GM12878 (cell line): Measurements from ENCODE around the gene CCDC61. TPM values are rescaled to one million over a fixed set of nuclear protein-coding genes. Genes with fewer than 3 reads are reported as not detected.

Experiments used
- ATAC-seq: fragments of 200-7000 bp; cut with Tn5 transposase; 3 replicates; pipeline ENCODE4 v1.9.1; 2020; ENCODE audit warnings: mild to moderate bottlenecking, moderate library complexity
- BruUV-seq: library from RNA; stranded (reverse); fragments of 400-500 nt; replicated peaks from 2 replicates; lab custom pipeline; 2021; lab: Mats Ljungman, UMichigan
- CTCF ChIA-PET: fragments of 300-600 bp; sonication (Branson Sonifier 250); formaldehyde crosslinking; extraction: SDS; loops from one replicate; lab custom pipeline; 2021; ENCODE audit warnings: inconsistent platforms; lab: Yijun Ruan, JAX
- POLR2A ChIA-PET: fragments of 350-600 bp; formaldehyde crosslinking; extraction: SDS; loops from one replicate; lab custom pipeline; 2021; ENCODE audit warnings: inconsistent platforms; lab: Charles Lee
- RAD21 ChIA-PET: fragments of 300-600 bp; sonication (Branson Sonifier 250); formaldehyde crosslinking; loops from one replicate; lab custom pipeline; 2023; ENCODE audit warnings: antibody characterized with exemption; ENCODE audit not compliant: unreplicated experiment; lab: Charles Lee
- SMC1A ChIA-PET: fragments of 300-600 bp; sonication (Branson Sonifier 250); formaldehyde crosslinking; loops from one replicate; lab custom pipeline; 2023; ENCODE audit not compliant: unreplicated experiment, uncharacterized antibody; lab: Charles Lee
- DNase-seq: peaks from one replicate; pipeline ENCODE4 v3.0.0-alpha.2; 2011; ENCODE audit warnings: low read depth, low spot score
- FAIRE-seq: peaks from 3 replicates; lab custom pipeline; 2011; peaks lifted over from hg19 to GRCh38; lab: Jason Lieb, UNC
- H2AFZ ChIP-seq: 2 replicates; pipeline ENCODE4 v1.6.0; 2011; ENCODE audit warnings: low read depth, low read length, control low read depth; ENCODE audit not compliant: control insufficient read depth
- H3K27ac ChIP-seq: 2 replicates; pipeline ENCODE4 v1.5.1; 2011; ENCODE audit warnings: control low read depth; ENCODE audit not compliant: control insufficient read depth, insufficient read depth
- H3K27me3 ChIP-seq, 2 experiments: replicated peaks in 1 of 2; 2 replicates each; pipeline versions ENCODE4 v1.6.0 to v1.6.1; 2011; ENCODE audit warnings: low read length in 1 of 2; ENCODE audit not compliant: control insufficient read depth in 2 of 2, insufficient read depth in 2 of 2
- H3K36me3 ChIP-seq, 2 experiments: 2 replicates each; pipeline ENCODE4 v1.5.1; 2011; ENCODE audit warnings: low read length in 1 of 2; ENCODE audit not compliant: control insufficient read depth in 2 of 2, insufficient read depth in 2 of 2
- H3K4me1 ChIP-seq: 2 replicates; pipeline ENCODE4 v1.6.1; 2011; ENCODE audit warnings: mild to moderate bottlenecking, low read length, moderate library complexity, mixed read lengths; ENCODE audit not compliant: control insufficient read depth, insufficient read depth
- H3K4me2 ChIP-seq: 2 replicates; pipeline ENCODE4 v1.6.0; 2011; ENCODE audit warnings: control low read depth; ENCODE audit not compliant: control insufficient read depth, insufficient read depth
- H3K4me3 ChIP-seq: fragments of 200-600 bp; sonication (generic); 2 replicates; pipeline ENCODE4 v1.5.1; 2016
- H3K79me2 ChIP-seq: 2 replicates; pipeline ENCODE4 v1.6.0; 2011; ENCODE audit warnings: low read length; ENCODE audit not compliant: control insufficient read depth, insufficient read depth
- H3K9ac ChIP-seq: 2 replicates; pipeline ENCODE4 v1.8.0; 2011; ENCODE audit warnings: low read length, control low read depth, mixed read lengths; ENCODE audit not compliant: control insufficient read depth, insufficient read depth
- H3K9me3 ChIP-seq: replicated peaks from 3 replicates; pipeline ENCODE4 v1.5.1; 2011; ENCODE audit warnings: mild to moderate bottlenecking, low read length; ENCODE audit not compliant: control insufficient read depth, insufficient read depth
- H4K20me1 ChIP-seq: 2 replicates; pipeline ENCODE4 v1.6.0; 2011; ENCODE audit not compliant: control insufficient read depth, insufficient read depth
- BMI1 ChIP-seq: fragments of 450-650 bp; IDR thresholded peaks from 2 replicates; pipeline ENCODE4 v1.6.1; 2016; ENCODE audit warnings: mild to moderate bottlenecking, moderate library complexity, borderline replicate concordance
- CBX5 ChIP-seq: sonication (generic); IDR thresholded peaks from 2 replicates; pipeline ENCODE4 v1.6.1; 2016; ENCODE audit warnings: low read depth, moderate library complexity, mild to moderate bottlenecking, inconsistent platforms
- FOXK2 ChIP-seq: fragments of 450-650 bp; IDR thresholded peaks from 2 replicates; pipeline ENCODE4 v1.6.1; 2017; ENCODE audit warnings: mild to moderate bottlenecking, moderate library complexity
- IRF4 ChIP-seq: IDR thresholded peaks from 2 replicates; pipeline ENCODE4 v1.6.1; 2011; ENCODE audit warnings: low read depth, low read length
- JUND ChIP-seq: IDR thresholded peaks from 2 replicates; pipeline ENCODE4 v1.6.1; 2012; ENCODE audit warnings: low read depth, mild to moderate bottlenecking, low read length, improper control_type of control experiment, moderate library complexity
- MEF2B ChIP-seq: fragments of 450-650 bp; IDR thresholded peaks from 2 replicates; pipeline ENCODE4 v1.6.1; 2018; ENCODE audit warnings: mild to moderate bottlenecking, moderate library complexity; ENCODE audit not compliant: partially characterized antibody, poor library complexity, severe bottlenecking
- NFXL1 ChIP-seq: fragments of 450-650 bp; IDR thresholded peaks from 2 replicates; pipeline ENCODE4 v1.6.1; 2017; ENCODE audit warnings: antibody characterized with exemption, mild to moderate bottlenecking, borderline replicate concordance
- NR2C2 ChIP-seq: IDR thresholded peaks from 2 replicates; pipeline ENCODE4 v1.6.1; 2011; ENCODE audit warnings: borderline replicate concordance, low read depth; ENCODE audit not compliant: control insufficient read depth, insufficient read length
- POLR2AphosphoS5 ChIP-seq: IDR thresholded peaks from 2 replicates; pipeline ENCODE4 v1.6.1; 2011; ENCODE audit warnings: mild to moderate bottlenecking, low read length, inconsistent platforms
- RCOR1 ChIP-seq: conservative IDR thresholded peaks from 2 replicates; pipeline ENCODE4 v1.6.1; 2012; ENCODE audit warnings: low read depth, low read length, improper control_type of control experiment
- SRF ChIP-seq, 2 experiments: IDR thresholded peaks; 2 replicates each; pipeline ENCODE4 v1.6.1; 2011; ENCODE audit warnings: low read depth in 2 of 2, low read length in 2 of 2, mild to moderate bottlenecking in 1 of 2, moderate library complexity in 1 of 2
- STAT1 ChIP-seq: fragments of 450-650 bp; conservative IDR thresholded peaks from 2 replicates; pipeline ENCODE4 v1.6.1; 2014; ENCODE audit warnings: antibody characterized with exemption, mild to moderate bottlenecking
- TCF3 ChIP-seq: IDR thresholded peaks from 2 replicates; pipeline ENCODE4 v1.6.1; 2012; ENCODE audit warnings: low read depth, mild to moderate bottlenecking, low read length, borderline replicate concordance; ENCODE audit not compliant: insufficient read depth
- WGBS: methylation state at CpG from one replicate; pipeline ENCODE4 v1.1.6; 2016; ENCODE audit warnings: low lambda C conversion rate; ENCODE audit not compliant: insufficient replicate concordance, insufficient coverage; ENCODE audit errors: missing lambda C conversion rate; 5-methylcytosine and 5-hydroxymethylcytosine counted together
- in situ Hi-C: fragments of 300-500 bp; cut with MboI; formaldehyde crosslinking; loops from 9 replicates; pipeline ENCODE4 v1.14.3; 2018; ENCODE audit warnings: mixed read lengths
- intact Hi-C: fragments of 100-400 bp; cut with micrococcal nuclease; formaldehyde crosslinking; loops from one replicate; pipeline ENCODE4 v1.14.2; 2022; ENCODE audit not compliant: unreplicated experiment
- polyA plus RNA-seq, 11 experiments: library from polyadenylated mRNA; depleted of rRNA in 4 of 11; unstranded in 6 of 11; stranded (reverse) in 5 of 11; fragments of >200 nt; fragmentation: Nextera tagmentation in 4 of 11; fragmentation: Illumina TruSeq in 1 of 11; extraction: Ambion mirVana in 4 of 11; extraction: Trizol in 1 of 11; gene quantifications; 1 replicate in 1 of 11; 2 replicates in 10 of 11; pipeline versions ENCODE4 v1.2.1 to v1.2.3, GENCODE V29; 2011 to 2016; ENCODE audit warnings: inconsistent platforms in 2 of 11, missing spikeins in 2 of 11, low read depth in 1 of 11
- total RNA-seq, 4 experiments: library from RNA; depleted of rRNA in 3 of 4; stranded (reverse); fragments of >200 nt in 3 of 4; fragmentation: Illumina TruSeq in 1 of 4; extraction: Trizol in 1 of 4; gene quantifications; 2 replicates each; pipeline versions ENCODE4 v1.2.1 to v1.2.3, GENCODE V29; 2013 to 2021
- TF ChIP-seq, protein P1 (sequence below): IDR thresholded peaks from 2 replicates; pipeline ENCODE4 v1.6.1; 2011; ENCODE audit warnings: low read depth, low read length, improper control_type of control experiment, borderline replicate concordance
- TF ChIP-seq, protein P2 (sequence below): fragments of 450-650 bp; IDR thresholded peaks from 2 replicates; pipeline ENCODE4 v1.6.1; 2017; ENCODE audit warnings: mild to moderate bottlenecking, low read depth, inconsistent platforms; ENCODE audit not compliant: poor library complexity, severe bottlenecking
- TF ChIP-seq, protein P3 (sequence below): fragments of 150-350 bp; IDR thresholded peaks from 2 replicates; pipeline ENCODE4 v1.6.1; 2016; ENCODE audit warnings: low read depth, low read length

CCDC61 gene
- total and polyA plus RNA-seq, 10 of the 15 experiments (the other 5 are each of a cell fraction or from before 2014, with no cell fraction given): 0.27 to 27.1 (median 8.7) TPM

DNA sequence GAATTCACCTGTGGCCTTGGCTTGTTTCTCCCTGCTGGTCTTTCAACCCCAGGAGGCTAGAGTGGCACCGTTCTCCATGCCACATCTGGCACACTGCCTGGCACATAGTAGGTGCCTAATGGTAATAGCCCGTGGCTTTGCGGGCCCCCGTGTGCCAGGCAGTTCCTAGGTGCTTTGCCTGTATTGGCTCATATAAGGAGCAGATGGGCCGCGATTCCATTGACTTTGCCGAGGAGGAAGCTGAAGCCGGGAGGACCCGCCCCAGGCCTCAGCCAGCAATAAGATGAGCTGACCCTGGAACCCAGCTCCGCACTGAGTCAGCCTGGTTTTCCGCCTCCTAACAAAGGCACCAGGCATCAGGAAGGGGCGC is 26.8 kb downstream of the CCDC61 start:
- in situ Hi-C loops: no loop called here
- no peak for DNase-seq
- POLR2A ChIA-PET: no interaction called here

More for the DNA sequence above, 26.8 kb downstream of the CCDC61 start:
- WGBS: 89% methylated on average over 12 of the region's 12 CpGs
- intact Hi-C loops: no loop called here
- SMC1A ChIA-PET: no interaction called here
- RAD21 ChIA-PET: no interaction called here
- H3K9me3 ChIP-seq: no peaks in the 10 kb centered on the region
- H3K27ac ChIP-seq: no peak overlapping the region
- no peaks in the 10 kb centered on the region for H3K79me2 ChIP-seq
- FAIRE-seq: no peak
- no peaks in the 10 kb centered on the region; a peak in 1 of 4 replicates for H3K36me3 ChIP-seq
- no peak overlapping the region for H3K9ac ChIP-seq
- no TSS peak for BruUV-seq
- H3K4me1 ChIP-seq: no peaks in the 10 kb centered on the region
- H3K4me2 ChIP-seq: no peak overlapping the region
- no peaks in the 10 kb centered on the region for H4K20me1 ChIP-seq
- no peak for ATAC-seq
- no peak overlapping the region for H2AFZ ChIP-seq
- CTCF ChIA-PET: no interaction called here
- no peaks in the 10 kb centered on the region for H3K27me3 ChIP-seq
- no peak overlapping the region for H3K4me3 ChIP-seq
- no peak for TF ChIP-seq FOXK2
- TF ChIP-seq TCF3: no peak
- TF ChIP-seq CBX5: no peak
- no peak for TF ChIP-seq NFXL1
- no peak for TF ChIP-seq STAT1
- no peak for TF ChIP-seq IRF4
- TF ChIP-seq, protein P1, sequence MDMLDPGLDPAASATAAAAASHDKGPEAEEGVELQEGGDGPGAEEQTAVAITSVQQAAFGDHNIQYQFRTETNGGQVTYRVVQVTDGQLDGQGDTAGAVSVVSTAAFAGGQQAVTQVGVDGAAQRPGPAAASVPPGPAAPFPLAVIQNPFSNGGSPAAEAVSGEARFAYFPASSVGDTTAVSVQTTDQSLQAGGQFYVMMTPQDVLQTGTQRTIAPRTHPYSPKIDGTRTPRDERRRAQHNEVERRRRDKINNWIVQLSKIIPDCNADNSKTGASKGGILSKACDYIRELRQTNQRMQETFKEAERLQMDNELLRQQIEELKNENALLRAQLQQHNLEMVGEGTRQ: no peak
- TF ChIP-seq, protein P2, sequence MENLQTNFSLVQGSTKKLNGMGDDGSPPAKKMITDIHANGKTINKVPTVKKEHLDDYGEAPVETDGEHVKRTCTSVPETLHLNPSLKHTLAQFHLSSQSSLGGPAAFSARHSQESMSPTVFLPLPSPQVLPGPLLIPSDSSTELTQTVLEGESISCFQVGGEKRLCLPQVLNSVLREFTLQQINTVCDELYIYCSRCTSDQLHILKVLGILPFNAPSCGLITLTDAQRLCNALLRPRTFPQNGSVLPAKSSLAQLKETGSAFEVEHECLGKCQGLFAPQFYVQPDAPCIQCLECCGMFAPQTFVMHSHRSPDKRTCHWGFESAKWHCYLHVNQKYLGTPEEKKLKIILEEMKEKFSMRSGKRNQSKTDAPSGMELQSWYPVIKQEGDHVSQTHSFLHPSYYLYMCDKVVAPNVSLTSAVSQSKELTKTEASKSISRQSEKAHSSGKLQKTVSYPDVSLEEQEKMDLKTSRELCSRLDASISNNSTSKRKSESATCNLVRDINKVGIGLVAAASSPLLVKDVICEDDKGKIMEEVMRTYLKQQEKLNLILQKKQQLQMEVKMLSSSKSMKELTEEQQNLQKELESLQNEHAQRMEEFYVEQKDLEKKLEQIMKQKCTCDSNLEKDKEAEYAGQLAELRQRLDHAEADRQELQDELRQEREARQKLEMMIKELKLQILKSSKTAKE: no peak
- TF ChIP-seq POLR2AphosphoS5: no peak
- TF ChIP-seq SRF (IDR thresholded peaks at IDR 0.05; ENCODE audit: low read depth in 2 of 2, low read length in 2 of 2): no peak
- TF ChIP-seq MEF2B: no peak
- TF ChIP-seq JUND: no peak
- no peak for TF ChIP-seq RCOR1
- no peak for TF ChIP-seq NR2C2
- TF ChIP-seq BMI1: no peak
- TF ChIP-seq, protein P3, sequence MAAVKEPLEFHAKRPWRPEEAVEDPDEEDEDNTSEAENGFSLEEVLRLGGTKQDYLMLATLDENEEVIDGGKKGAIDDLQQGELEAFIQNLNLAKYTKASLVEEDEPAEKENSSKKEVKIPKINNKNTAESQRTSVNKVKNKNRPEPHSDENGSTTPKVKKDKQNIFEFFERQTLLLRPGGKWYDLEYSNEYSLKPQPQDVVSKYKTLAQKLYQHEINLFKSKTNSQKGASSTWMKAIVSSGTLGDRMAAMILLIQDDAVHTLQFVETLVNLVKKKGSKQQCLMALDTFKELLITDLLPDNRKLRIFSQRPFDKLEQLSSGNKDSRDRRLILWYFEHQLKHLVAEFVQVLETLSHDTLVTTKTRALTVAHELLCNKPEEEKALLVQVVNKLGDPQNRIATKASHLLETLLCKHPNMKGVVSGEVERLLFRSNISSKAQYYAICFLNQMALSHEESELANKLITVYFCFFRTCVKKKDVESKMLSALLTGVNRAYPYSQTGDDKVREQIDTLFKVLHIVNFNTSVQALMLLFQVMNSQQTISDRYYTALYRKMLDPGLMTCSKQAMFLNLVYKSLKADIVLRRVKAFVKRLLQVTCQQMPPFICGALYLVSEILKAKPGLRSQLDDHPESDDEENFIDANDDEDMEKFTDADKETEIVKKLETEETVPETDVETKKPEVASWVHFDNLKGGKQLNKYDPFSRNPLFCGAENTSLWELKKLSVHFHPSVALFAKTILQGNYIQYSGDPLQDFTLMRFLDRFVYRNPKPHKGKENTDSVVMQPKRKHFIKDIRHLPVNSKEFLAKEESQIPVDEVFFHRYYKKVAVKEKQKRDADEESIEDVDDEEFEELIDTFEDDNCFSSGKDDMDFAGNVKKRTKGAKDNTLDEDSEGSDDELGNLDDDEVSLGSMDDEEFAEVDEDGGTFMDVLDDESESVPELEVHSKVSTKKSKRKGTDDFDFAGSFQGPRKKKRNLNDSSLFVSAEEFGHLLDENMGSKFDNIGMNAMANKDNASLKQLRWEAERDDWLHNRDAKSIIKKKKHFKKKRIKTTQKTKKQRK: no peak
